HG02852 (cell line): ENCODE measurements around the gene CCDC28B.

Experiments
- ATAC-seq: cut with Tn5 transposase; IDR thresholded peaks from one replicate; pipeline ENCODE4 v1.9.1; 2021; ENCODE audit warnings: mild to moderate bottlenecking, moderate library complexity; ENCODE audit not compliant: unreplicated experiment

Gene CCDC28B

GRCh38 chr1:32220746-32221580 lies 20.6 kb downstream of the CCDC28B start:
- no peak for ATAC-seq

GRCh38 chr1:32221581-32221979 lies 21.2 kb downstream of the CCDC28B start:
- no peak for ATAC-seq

GRCh38 chr1:32221980-32222755 lies 21.8 kb downstream of the CCDC28B start, which contains the start of the genes EIF3I and TMEM234:
Gene EIF3I, plus strand, starts transcription at chr1:32222407. Its CDS starts 35 bp downstream, at chr1:32222442.
Gene TMEM234, minus strand, starts transcription at chr1:32222353. Its CDS starts 31 bp downstream, at chr1:32222322.
- peak; percentile 92 for ATAC-seq

- ATAC-seq = no peak
These were observed 23.3 kb downstream of the CCDC28B start for GRCh38 chr1:32223683-32224082.

GRCh38 chr1:32224285-32224684 lies 23.9 kb downstream of the CCDC28B start:
- ATAC-seq = no peak

GRCh38 chr1:32228771-32229170 lies 28.4 kb downstream of the CCDC28B start:
- no peak for ATAC-seq

GRCh38 chr1:32231843-32232432 lies 31.5 kb downstream of the CCDC28B start:
- no peak for ATAC-seq

- no peak for ATAC-seq
These were observed 32.3 kb downstream of the CCDC28B start for GRCh38 chr1:32232558-32233304.

- no peak for ATAC-seq
These were observed 34.4 kb downstream of the CCDC28B start for GRCh38 chr1:32234792-32235191.

GRCh38 chr1:32239337-32239736 lies 38.9 kb downstream of the CCDC28B start:
- no peak for ATAC-seq

GRCh38 chr1:32239790-32240139 lies 39.4 kb downstream of the CCDC28B start:
- no peak for ATAC-seq

- no peak for ATAC-seq
These were observed 40.0 kb downstream of the CCDC28B start for GRCh38 chr1:32240140-32240951.

GRCh38 chr1:32241001-32241763 lies 40.8 kb downstream of the CCDC28B start:
- ATAC-seq = no peak

GRCh38 chr1:32242341-32242851 lies 42.0 kb downstream of the CCDC28B start:
- no peak for ATAC-seq

- ATAC-seq = no peak
These were observed 46.5 kb downstream of the CCDC28B start, which contains the start of gene FAM167B for GRCh38 chr1:32246888-32247273. Gene FAM167B, plus strand, starts transcription at chr1:32247222. Its CDS starts 200 bp downstream, at chr1:32247422.

- no peak for ATAC-seq
These were observed 47.1 kb downstream of the CCDC28B start for GRCh38 chr1:32247452-32247851.

- ATAC-seq = peak; percentile 37
These were observed 47.8 kb downstream of the CCDC28B start for GRCh38 chr1:32247983-32248889.
